ENCODE data around the gene IL23A.

DNA sequence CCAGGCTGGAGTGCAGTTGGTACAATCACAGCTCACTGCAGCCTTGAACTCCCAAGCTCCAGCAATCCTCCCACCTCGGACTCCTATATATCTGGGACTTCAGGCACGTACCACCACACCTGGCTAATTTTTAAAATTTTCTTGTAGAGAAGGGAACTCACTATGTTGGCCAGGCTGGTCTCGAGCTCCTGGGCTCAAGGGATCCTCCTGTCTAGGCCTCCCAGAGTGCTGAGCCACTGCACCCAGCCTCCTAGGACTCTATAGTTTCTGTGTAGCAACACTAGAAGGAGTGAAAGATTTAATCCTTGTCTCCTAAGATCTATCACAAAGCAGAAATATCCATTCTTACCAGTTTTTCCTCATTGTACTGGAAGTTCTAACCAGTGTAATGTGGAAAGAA lies 28.3 kb downstream of the IL23A start:
- TF ChIP-seq CTCF (IDR thresholded peaks at IDR 0.05), result no peak
- no peak for TF ChIP-seq POLR2A (IDR thresholded peaks at IDR 0.05)

Measured in prostate gland (tissue), 2 donors.